K562 (cell line): ENCODE results near the gene DDAH1. TPM values are rescaled to one million over a fixed set of nuclear protein-coding genes. Genes with fewer than 3 reads are reported as not detected.

Experiments used
- ATAC-seq: fragments of 200-7000 bp; cut with Tn5 transposase; 3 replicates; pipeline ENCODE4 v1.9.1; 2020; ENCODE audit warnings: moderate library complexity
- BruUV-seq: library from RNA; stranded (reverse); fragments of 400-500 nt; replicated peaks from 2 replicates; lab custom pipeline; 2021; lab: Mats Ljungman, UMichigan
- CTCF ChIA-PET: fragments of 300-600 bp; formaldehyde crosslinking; extraction: SDS; loops from one replicate; lab custom pipeline; 2021; ENCODE audit warnings: low intra/inter-chr PET ratio; lab: Yijun Ruan, JAX
- POLR2A ChIA-PET: fragments of 300-600, 350-650 bp; sonication (Branson Sonifier 250); formaldehyde crosslinking; extraction: SDS; loops from one replicate; lab custom pipeline; 2021; ENCODE audit warnings: antibody characterized with exemption, inconsistent platforms; lab: Yijun Ruan, JAX
- DNase-seq, 4 experiments: peaks; one replicate each; pipeline versions ENCODE4 v3.0.0 to v3.0.0-alpha.2; 2011 to 2018; ENCODE audit warnings: low spot score in 3 of 4, mixed read lengths in 3 of 4; ENCODE audit errors: extremely low read depth in 1 of 4
- FAIRE-seq: peaks from 2 replicates; lab custom pipeline; 2011; peaks lifted over from hg19 to GRCh38; lab: Jason Lieb, UNC
- H2AFZ ChIP-seq: 2 replicates; pipeline ENCODE4 v1.6.0; 2011; ENCODE audit warnings: low read depth, low read length, control low read depth, inconsistent platforms
- H3K27ac ChIP-seq: fragments of 200-600 bp; 3 replicates; pipeline ENCODE4 v1.8.0; 2011; ENCODE audit warnings: low read depth, mild to moderate bottlenecking, control low read depth, inconsistent platforms, low read length, moderate library complexity, mixed read lengths; ENCODE audit errors: extremely low read depth
- H3K27me3 ChIP-seq, 2 experiments: fragments of 300-600 bp in 1 of 2; 2 replicates in 1 of 2; 3 replicates in 1 of 2; pipeline versions ENCODE4 v1.6.0 to v1.8.0; 2011; ENCODE audit warnings: inconsistent platforms in 2 of 2, low read length in 2 of 2, mild to moderate bottlenecking in 1 of 2, mixed read lengths in 1 of 2, moderate library complexity in 1 of 2; ENCODE audit not compliant: control insufficient read depth in 2 of 2, insufficient read depth in 2 of 2
- H3K36me3 ChIP-seq: fragments of 300-600 bp; 3 replicates; pipeline ENCODE4 v1.8.0; 2011; ENCODE audit warnings: mild to moderate bottlenecking, low read length, inconsistent platforms; ENCODE audit not compliant: control insufficient read depth, insufficient read depth
- H3K4me1 ChIP-seq, 2 experiments: fragments of 200-600 bp in 1 of 2; replicated peaks in 1 of 2; 2 replicates in 1 of 2; 3 replicates in 1 of 2; pipeline versions ENCODE4 v1.5.1 to v1.8.0; 2011; ENCODE audit warnings: inconsistent platforms in 2 of 2, low read length in 2 of 2, mild to moderate bottlenecking in 1 of 2, mixed read lengths in 1 of 2, moderate library complexity in 1 of 2; ENCODE audit not compliant: control insufficient read depth in 2 of 2, insufficient read depth in 2 of 2
- H3K4me2 ChIP-seq: 2 replicates; pipeline ENCODE4 v1.6.1; 2011; ENCODE audit warnings: low read length, control low read depth, inconsistent platforms, mixed read lengths; ENCODE audit not compliant: insufficient read depth
- H3K4me3 ChIP-seq: fragments of 200-600 bp; sonication (generic), shearing (Covaris generic); 2 replicates; pipeline ENCODE4 v1.5.1; 2016; ENCODE audit warnings: control low read depth, inconsistent platforms
- H3K79me2 ChIP-seq: fragments of 200-600 bp; 3 replicates; pipeline ENCODE4 v1.8.0; 2011; ENCODE audit warnings: low read length, inconsistent platforms; ENCODE audit not compliant: control insufficient read depth, insufficient read depth
- H3K9ac ChIP-seq, 2 experiments: 2 replicates each; pipeline versions ENCODE4 v1.6.0 to v1.6.1; 2011; ENCODE audit warnings: low read depth in 2 of 2, low read length in 2 of 2, control low read depth in 1 of 2, inconsistent platforms in 1 of 2, mild to moderate bottlenecking in 1 of 2, mixed read lengths in 1 of 2; ENCODE audit not compliant: insufficient read depth in 1 of 2
- H3K9me1 ChIP-seq: one replicate; pipeline ENCODE4 v1.6.0; 2011; ENCODE audit warnings: inconsistent platforms, mild to moderate bottlenecking, low read length, moderate library complexity; ENCODE audit not compliant: control insufficient read depth, insufficient read depth
- H3K9me3 ChIP-seq: replicated peaks from 2 replicates; pipeline ENCODE4 v1.5.1; 2011; ENCODE audit warnings: low read depth, low read length, inconsistent platforms; ENCODE audit not compliant: control insufficient read depth, insufficient read depth
- H4K20me1 ChIP-seq: replicated peaks from 2 replicates; pipeline ENCODE4 v1.6.1; 2011; ENCODE audit warnings: low read length, inconsistent platforms, mixed read lengths; ENCODE audit not compliant: control insufficient read depth, insufficient read depth
- BHLHE40 ChIP-seq: IDR thresholded peaks from 2 replicates; pipeline ENCODE4 v1.6.1; 2011; ENCODE audit warnings: low read length, improper control_type of control experiment
- CHD4 ChIP-seq: fragments of 200-600 bp; sonication (generic); IDR thresholded peaks from 3 replicates; pipeline ENCODE4 v1.6.1; 2012; ENCODE audit warnings: low read depth, mild to moderate bottlenecking, mixed read lengths, low read length, inconsistent platforms; ENCODE audit not compliant: insufficient read depth, insufficient replicate concordance, poor library complexity, severe bottlenecking
- GABPA ChIP-seq: fragments of 200-800 bp; sonication (Bioruptor generic); conservative IDR thresholded peaks from 2 replicates; pipeline ENCODE4 v1.6.1; 2016; ENCODE audit warnings: low read depth, missing genetic modification characterization, missing compliant biosample characterization
- JUN ChIP-seq, 2 experiments: sonication (generic) in 1 of 2; formaldehyde crosslinking in 1 of 2; IDR thresholded peaks; 2 replicates each; pipeline versions ENCODE4 v1.6.1 to v1.8.0; 2012 to 2022; ENCODE audit warnings: borderline replicate concordance in 2 of 2, mild to moderate bottlenecking in 2 of 2, improper control_type of control experiment in 1 of 2, low read depth in 1 of 2, low read length in 1 of 2, missing genetic modification reagents in 1 of 2
- KHSRP ChIP-seq: fragments of 450-650 bp; IDR thresholded peaks from 2 replicates; pipeline ENCODE4 v1.6.1; 2017
- MIER1 ChIP-seq: fragments of 450-650 bp; IDR thresholded peaks from 2 replicates; pipeline ENCODE4 v1.6.1; 2016; ENCODE audit warnings: antibody characterized with exemption, mild to moderate bottlenecking, low read depth
- PHF8 ChIP-seq: fragments of 200-600 bp; sonication (generic); IDR thresholded peaks from 2 replicates; pipeline ENCODE4 v1.6.1; 2012; ENCODE audit warnings: mixed run types, mild to moderate bottlenecking, inconsistent platforms, low read length, moderate library complexity, borderline replicate concordance
- POLR2G ChIP-seq: fragments of 200-400 bp; formaldehyde crosslinking; IDR thresholded peaks from 2 replicates; pipeline ENCODE4 v1.6.1; 2017; ENCODE audit warnings: low read depth, mild to moderate bottlenecking, antibody characterized with exemption, low read length, moderate library complexity
- SPI1 ChIP-seq: IDR thresholded peaks from 2 replicates; pipeline ENCODE4 v1.6.1; 2011; ENCODE audit warnings: low read depth, low read length, control low read depth, borderline replicate concordance
- SREBF1 ChIP-seq: fragments of 150-350 bp; IDR thresholded peaks from 2 replicates; pipeline ENCODE4 v1.6.1; 2014; ENCODE audit warnings: antibody characterized with exemption, low read depth, low read length, borderline replicate concordance
- TAF7 ChIP-seq: fragments of 450-650 bp; IDR thresholded peaks from 2 replicates; pipeline ENCODE4 v1.6.1; 2016; ENCODE audit warnings: missing genetic modification characterization, missing compliant biosample characterization
- TOE1 ChIP-seq, 2 experiments: fragments of 450-650 bp in 1 of 2; sonication (generic) in 1 of 2; formaldehyde crosslinking in 1 of 2; IDR thresholded peaks; 2 replicates each; pipeline versions ENCODE4 v1.7.1 to v1.8.0; 2016 to 2022; ENCODE audit warnings: borderline replicate concordance in 2 of 2, mild to moderate bottlenecking in 2 of 2, antibody characterized with exemption in 1 of 2, inconsistent platforms in 1 of 2, low read depth in 1 of 2, missing genetic modification reagents in 1 of 2, moderate library complexity in 1 of 2
- WGBS: fragments of 100-300 bp; shearing (Covaris generic); methylation state at CpG from one replicate; pipeline ENCODE4 v1.1.6; 2016; ENCODE audit warnings: low coverage, mixed read lengths; ENCODE audit not compliant: insufficient coverage; ENCODE audit errors: missing lambda C conversion rate; 5-methylcytosine and 5-hydroxymethylcytosine counted together
- in situ Hi-C: fragments of 300-500 bp; cut with MboI; formaldehyde crosslinking; loops from 4 replicates; pipeline ENCODE4 v1.15.0; 2018; ENCODE audit warnings: inconsistent platforms, mixed read lengths
- intact Hi-C: fragments of 100-400 bp; cut with micrococcal nuclease; formaldehyde crosslinking; loops from 2 replicates; pipeline ENCODE4 v1.14.2; 2022
- polyA plus RNA-seq, 8 experiments: library from polyadenylated mRNA; depleted of rRNA in 4 of 8; stranded (reverse) in 5 of 8; unstranded in 3 of 8; fragments of >200 nt; fragmentation: Nextera tagmentation in 2 of 8; fragmentation: Illumina TruSeq in 1 of 8; extraction: Ambion mirVana in 2 of 8; extraction: Trizol in 1 of 8; gene quantifications; 2 replicates each; pipeline versions ENCODE4 v1.2.1 to v1.2.3, GENCODE V29; 2011 to 2014; ENCODE audit warnings: inconsistent platforms in 1 of 8, missing spikeins in 1 of 8
- total RNA-seq, 7 experiments: library from RNA; depleted of rRNA in 6 of 7; stranded (reverse); fragments of >200 nt in 6 of 7; fragmentation: Illumina TruSeq in 2 of 7; extraction: Trizol in 2 of 7; gene quantifications; 2 replicates each; pipeline versions ENCODE4 v1.2.1 to v1.2.3, GENCODE V29; 2011 to 2021; ENCODE audit warnings: low replicate concordance in 1 of 7
- TF ChIP-seq, protein P1 (sequence below): sonication (generic); formaldehyde crosslinking; IDR thresholded peaks from 2 replicates; pipeline ENCODE4 v1.8.0; 2022; ENCODE audit warnings: mild to moderate bottlenecking, low read depth, missing genetic modification reagents
- TF ChIP-seq, protein P2 (sequence below), 2 experiments: fragments of 250-450 bp in 1 of 2; fragments of 450-650 bp in 1 of 2; sonication (Bioruptor Pico) in 1 of 2; IDR thresholded peaks; 2 replicates each; pipeline versions ENCODE4 v1.6.1 to v1.8.0; 2016 to 2021; ENCODE audit warnings: mild to moderate bottlenecking in 2 of 2, moderate library complexity in 2 of 2, missing compliant biosample characterization in 1 of 2, missing genetic modification characterization in 1 of 2
- TF ChIP-seq, protein P3 (sequence below): fragments of 250-450 bp; sonication (Bioruptor Pico); IDR thresholded peaks from 2 replicates; pipeline ENCODE4 v1.5.1; 2021; ENCODE audit warnings: mild to moderate bottlenecking

The DDAH1 gene
- total and polyA plus RNA-seq, 9 of the 15 experiments (the other 6 are each of a cell fraction or from before 2014, with no cell fraction given) = 0.04 to 0.24 (median 0.10) TPM

DNA sequence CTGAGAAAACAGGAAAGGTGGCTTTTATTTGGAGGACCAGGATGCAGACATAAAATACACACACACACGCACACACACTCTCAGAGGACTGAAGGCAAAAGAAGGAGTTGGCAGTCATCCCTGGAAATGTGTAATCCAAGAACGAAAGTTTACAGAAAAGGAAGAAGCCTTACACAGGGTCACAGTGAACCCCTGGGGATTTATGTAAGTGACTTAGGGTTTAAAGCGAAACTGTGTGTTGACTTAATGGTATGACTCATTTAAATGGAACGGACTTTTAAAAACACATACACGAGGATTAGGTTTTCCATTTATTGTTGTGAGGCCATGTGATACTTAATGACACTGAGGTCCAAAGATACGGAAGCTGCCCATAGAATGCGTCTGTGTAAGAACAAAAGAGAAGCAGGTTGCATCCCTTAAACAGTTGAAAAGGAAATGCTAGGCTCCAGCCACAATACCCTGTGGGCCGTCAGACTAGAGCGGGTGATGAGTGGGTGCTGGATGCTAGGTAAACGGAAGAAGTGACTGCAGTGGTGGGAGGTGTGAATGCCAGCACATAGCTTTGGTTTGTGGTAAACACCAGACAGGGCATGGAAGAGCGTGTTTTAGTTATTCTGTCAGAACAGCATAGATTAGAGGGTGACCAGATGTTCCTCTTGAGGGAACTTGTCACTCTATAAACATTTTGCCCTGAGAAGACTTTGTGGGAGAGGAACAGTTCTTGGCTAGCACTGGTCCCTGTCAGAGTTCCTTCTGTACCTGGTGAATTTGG, 166.9 kb downstream of the DDAH1 start (continued):
- 0 out of 2 replicates have a peak, but pooled peaks have one; percentile 54 for TF ChIP-seq JUN (IDR thresholded peaks at IDR 0.05; ENCODE audit: borderline replicate concordance, low read depth, low read length)
- TF ChIP-seq JUN (CRISPR knock-in tag; IDR thresholded peaks at IDR 0.05; ENCODE audit: borderline replicate concordance) = no peak
- no peak for TF ChIP-seq PHF8
- TF ChIP-seq GABPA (tag) = no peak
- no peak for TF ChIP-seq TOE1 (IDR thresholded peaks at IDR 0.05; ENCODE audit: borderline replicate concordance)
- no peak for TF ChIP-seq TOE1 (CRISPR knock-in tag; IDR thresholded peaks at IDR 0.05; ENCODE audit: borderline replicate concordance, low read depth)
- TF ChIP-seq BHLHE40 = no peak

DNA sequence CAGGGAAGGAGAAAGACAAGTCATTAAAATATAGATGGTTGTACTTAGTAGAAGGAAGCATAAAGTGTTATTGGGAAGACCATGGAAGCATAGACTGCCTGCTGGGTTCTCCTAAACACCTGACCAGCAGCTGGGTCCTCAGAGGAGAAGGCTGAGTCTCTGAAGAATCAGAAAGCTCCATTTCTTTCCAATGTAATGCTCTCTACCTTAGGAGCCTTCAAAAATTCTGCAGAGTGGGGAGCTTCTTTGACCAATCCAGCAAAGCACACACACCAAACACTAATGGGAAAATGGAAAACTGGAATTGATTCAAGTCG, 167.5 kb downstream of the DDAH1 start:
- Histone ChIP-seq H3K27me3 (peaks cover 4 to 12% of the 10 kb centered on the region in 2 experiments; a peak in 3 of 5 replicates), H3K9me3 (no peaks in the 10 kb centered on the region), H3K9ac (no peak overlapping the region), H3K4me2 (no peak overlapping the region), H3K79me2 (no peaks in the 10 kb centered on the region), H3K4me3 (no peak overlapping the region), H2AFZ (no peak overlapping the region; the same call in 1 of the 2 replicates), H3K27ac (no peak overlapping the region), H3K9me1 (no peaks in the 10 kb centered on the region), H3K36me3 (no peaks in the 10 kb centered on the region), H4K20me1 (no peaks in the 10 kb centered on the region), H3K4me1 (no peaks in the 10 kb centered on the region)
- in situ Hi-C loops = no loop called here
- ATAC-seq = no peak
- intact Hi-C loops = no loop called here
- no peak for DNase-seq
- BruUV-seq = no TSS peak
- ChIA-PET CTCF (no interaction called here), POLR2A (no interaction called here)
- TF ChIP-seq, protein P1, sequence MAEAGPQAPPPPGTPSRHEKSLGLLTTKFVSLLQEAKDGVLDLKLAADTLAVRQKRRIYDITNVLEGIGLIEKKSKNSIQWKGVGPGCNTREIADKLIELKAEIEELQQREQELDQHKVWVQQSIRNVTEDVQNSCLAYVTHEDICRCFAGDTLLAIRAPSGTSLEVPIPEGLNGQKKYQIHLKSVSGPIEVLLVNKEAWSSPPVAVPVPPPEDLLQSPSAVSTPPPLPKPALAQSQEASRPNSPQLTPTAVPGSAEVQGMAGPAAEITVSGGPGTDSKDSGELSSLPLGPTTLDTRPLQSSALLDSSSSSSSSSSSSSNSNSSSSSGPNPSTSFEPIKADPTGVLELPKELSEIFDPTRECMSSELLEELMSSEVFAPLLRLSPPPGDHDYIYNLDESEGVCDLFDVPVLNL = no peak
- TF ChIP-seq MIER1 = no peak
- TF ChIP-seq, protein P2, sequence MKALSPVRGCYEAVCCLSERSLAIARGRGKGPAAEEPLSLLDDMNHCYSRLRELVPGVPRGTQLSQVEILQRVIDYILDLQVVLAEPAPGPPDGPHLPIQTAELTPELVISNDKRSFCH (CRISPR knock-in tag; IDR thresholded peaks at IDR 0.05) = no peak
- TF ChIP-seq, protein P2 (tag; IDR thresholded peaks at IDR 0.05) = no peak
- TF ChIP-seq, protein P3, sequence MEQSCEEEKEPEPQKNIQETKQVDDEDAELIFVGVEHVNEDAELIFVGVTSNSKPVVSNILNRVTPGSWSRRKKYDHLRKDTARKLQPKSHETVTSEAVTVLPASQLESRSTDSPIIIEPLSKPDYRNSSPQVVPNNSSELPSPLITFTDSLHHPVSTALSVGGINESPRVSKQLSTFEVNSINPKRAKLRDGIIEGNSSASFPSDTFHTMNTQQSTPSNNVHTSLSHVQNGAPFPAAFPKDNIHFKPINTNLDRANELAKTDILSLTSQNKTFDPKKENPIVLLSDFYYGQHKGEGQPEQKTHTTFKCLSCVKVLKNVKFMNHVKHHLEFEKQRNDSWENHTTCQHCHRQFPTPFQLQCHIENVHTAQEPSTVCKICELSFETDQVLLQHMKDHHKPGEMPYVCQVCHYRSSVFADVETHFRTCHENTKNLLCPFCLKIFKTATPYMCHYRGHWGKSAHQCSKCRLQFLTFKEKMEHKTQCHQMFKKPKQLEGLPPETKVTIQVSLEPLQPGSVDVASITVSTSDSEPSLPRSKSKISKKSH (CRISPR knock-in tag) = no peak
- TF ChIP-seq SREBF1 = no peak
- no peak for TF ChIP-seq TAF7 (tag)
- TF ChIP-seq KHSRP = no peak
- no peak for TF ChIP-seq SPI1
- TF ChIP-seq CHD4 = no peak
- TF ChIP-seq POLR2G = no peak
- 0% methylated on average over 1 of the region's 1 CpG for WGBS
- no peak for FAIRE-seq
